H1 (cell line): Measurements from ENCODE around the gene CTAG1A.
"Not testable (repeated sequence)": the region's sequence is repeated elsewhere in the genome, so short reads cannot be mapped to it uniquely, and the experiment has no call there.

ENCODE experiments used
- CREB1 ChIP-seq: IDR thresholded peaks from 2 replicates; pipeline ENCODE4 v1.6.1; 2012; ENCODE audit warnings: inconsistent platforms
- CTCF ChIP-seq, 3 experiments: IDR thresholded peaks; 1 replicate in 2 of 3; 2 replicates in 1 of 3; pipeline versions ENCODE4 v1.5.1 to v1.6.1; 2011; ENCODE audit warnings: low read length in 3 of 3, mild to moderate bottlenecking in 3 of 3, inconsistent platforms in 2 of 3, low read depth in 1 of 3, moderate library complexity in 1 of 3; ENCODE audit not compliant: insufficient read depth in 1 of 3; ENCODE audit errors: control extremely low read depth in 1 of 3
- EP300 ChIP-seq, 2 experiments: IDR thresholded peaks; 1 replicate in 1 of 2; 2 replicates in 1 of 2; pipeline ENCODE4 v1.6.1; 2011 to 2012; ENCODE audit warnings: low read depth in 2 of 2, low read length in 2 of 2, mild to moderate bottlenecking in 2 of 2, borderline replicate concordance in 1 of 2, inconsistent platforms in 1 of 2, moderate library complexity in 1 of 2
- HDAC2 ChIP-seq, 2 experiments: fragments of 300-600 bp in 1 of 2; sonication (generic) in 1 of 2; IDR thresholded peaks; 2 replicates each; pipeline ENCODE4 v1.6.1; 2011 to 2012; ENCODE audit warnings: low read depth in 2 of 2, low read length in 2 of 2, mild to moderate bottlenecking in 2 of 2, moderate library complexity in 2 of 2, borderline replicate concordance in 1 of 2, inconsistent platforms in 1 of 2
- JUN ChIP-seq: IDR thresholded peaks from 2 replicates; pipeline ENCODE4 v1.6.1; 2011; ENCODE audit warnings: low read depth, mild to moderate bottlenecking, improper control_type of control experiment, low read length
- POLR2A ChIP-seq, 2 experiments: IDR thresholded peaks; 1 replicate in 1 of 2; 2 replicates in 1 of 2; pipeline ENCODE4 v1.6.1; 2011; ENCODE audit warnings: low read depth in 2 of 2, low read length in 2 of 2, mild to moderate bottlenecking in 2 of 2; ENCODE audit errors: control extremely low read depth in 1 of 2
- SIN3A ChIP-seq, 2 experiments: IDR thresholded peaks in 1 of 2; conservative IDR thresholded peaks in 1 of 2; 2 replicates each; pipeline ENCODE4 v1.6.1; 2011 to 2012; ENCODE audit warnings: low read length in 2 of 2, improper control_type of control experiment in 1 of 2, low read depth in 1 of 2, mild to moderate bottlenecking in 1 of 2
- SIX5 ChIP-seq: IDR thresholded peaks from 2 replicates; pipeline ENCODE4 v1.6.1; 2011; ENCODE audit warnings: mild to moderate bottlenecking, low read depth, low read length
- YY1 ChIP-seq: IDR thresholded peaks from 2 replicates; pipeline ENCODE4 v1.6.1; 2011; ENCODE audit warnings: low read depth, mild to moderate bottlenecking, low read length
- ZNF274 ChIP-seq: IDR thresholded peaks from 2 replicates; pipeline ENCODE4 v1.7.0; 2012; ENCODE audit warnings: low read length, borderline replicate concordance; ENCODE audit errors: extremely low read depth

DNA sequence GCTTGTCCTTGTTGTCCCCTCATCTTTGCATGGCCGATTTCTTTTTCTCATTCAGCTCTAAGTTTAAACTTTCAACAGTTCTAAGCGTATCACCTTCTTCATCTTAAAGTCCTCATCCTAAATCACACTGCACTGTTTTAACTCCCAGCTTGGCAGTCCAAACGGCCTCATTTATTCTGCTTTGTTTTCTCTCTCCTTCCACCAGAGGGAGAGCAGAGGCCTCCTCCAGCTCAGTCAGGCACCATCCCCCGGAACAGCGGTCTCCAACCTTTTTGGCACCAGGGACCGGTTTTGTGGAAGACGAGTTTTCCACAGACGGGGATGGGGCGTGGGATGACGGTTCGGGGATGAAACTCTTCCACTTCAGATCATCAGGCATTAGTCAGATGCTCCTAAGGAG is 14.6 kb upstream of the CTAG1A start:
- not testable (repeated sequence) for TF ChIP-seq CTCF (IDR thresholded peaks at IDR 0.05; ENCODE audit: control extremely low read depth in 1 of 3, insufficient read depth in 1 of 3, low read depth in 1 of 3, low read length in 3 of 3); POLR2A (IDR thresholded peaks at IDR 0.05; ENCODE audit: control extremely low read depth in 1 of 2, low read depth in 2 of 2, low read length in 2 of 2); SIN3A (conservative IDR thresholded peaks at IDR 0.05 in 1 of 2, IDR thresholded peaks at IDR 0.05 in 1 of 2; ENCODE audit: low read depth in 1 of 2, low read length in 2 of 2); EP300 (IDR thresholded peaks at IDR 0.05; ENCODE audit: borderline replicate concordance in 1 of 2, low read depth in 2 of 2, low read length in 2 of 2); SIX5; JUN; ZNF274; YY1; CREB1; HDAC2 (IDR thresholded peaks at IDR 0.05; ENCODE audit: borderline replicate concordance in 1 of 2, low read depth in 2 of 2, low read length in 2 of 2)
